Right ventricle myocardium superior (tissue), 1 donor: ENCODE results near the gene KDM8. TPM values are rescaled to one million over a fixed set of nuclear protein-coding genes. Genes with fewer than 3 reads are reported as not detected.
"Not testable (repeated sequence)": the region's sequence is repeated elsewhere in the genome, so short reads cannot be mapped to it uniquely, and the experiment has no call there.

Experiments used
- ATAC-seq: fragments of 200-7000 bp; cut with Tn5 transposase; one replicate; pipeline ENCODE4 v1.9.1; 2020; ENCODE audit warnings: mild to moderate bottlenecking; ENCODE audit not compliant: poor library complexity
- DNase-seq: peaks from one replicate; pipeline ENCODE4 v3.0.0-alpha.2; 2020
- intact Hi-C: fragments of 100-400 bp; cut with DNase I; formaldehyde crosslinking; loops from one replicate; pipeline ENCODE4 v1.11.2; 2022
- total RNA-seq: library from RNA; stranded (reverse); fragmentation: NEBNext Ultra II Directional; extraction: Animal tissue kit (Norgen Biotek cat#: 25700); gene quantifications from one replicate; pipeline ENCODE4 v1.2.1, GENCODE V29; 2021
- donor health status: DM: no; HTN: yes; CAD: no; lungs with severe emphysema.

The KDM8 gene
- total RNA-seq, 1 donor from 2014 or later = 2.9 TPM

GRCh38 chr16:27189335-27189972 lies 13.9 kb upstream of the KDM8 start:
- DNase-seq = no peak
- intact Hi-C loops = no loop called here
- no peak for ATAC-seq

GRCh38 chr16:27190316-27190871 lies 12.9 kb upstream of the KDM8 start:
- DNase-seq = no peak
- no peak for ATAC-seq
- intact Hi-C loops = no loop called here

GRCh38 chr16:27191352-27191924 lies 11.9 kb upstream of the KDM8 start:
- ATAC-seq = no peak
- DNase-seq = no peak
- intact Hi-C loops = no loop called here

- no peak for ATAC-seq
- DNase-seq = no peak
- intact Hi-C loops = no loop called here
Observed at GRCh38 chr16:27193300-27193990, 9.9 kb upstream of the KDM8 start.

GRCh38 chr16:27195076-27195741 lies 8.1 kb upstream of the KDM8 start:
- no peak for DNase-seq
- ATAC-seq = no peak
- intact Hi-C loops = no loop called here

GRCh38 chr16:27195941-27196595 lies 7.3 kb upstream of the KDM8 start:
- DNase-seq (no peak), ATAC-seq (no peak)
- intact Hi-C loops = no loop called here

GRCh38 chr16:27197004-27197403 lies 6.3 kb upstream of the KDM8 start:
- intact Hi-C loops = no loop called here
- no peak for DNase-seq
- no peak for ATAC-seq

- ATAC-seq = no peak
- intact Hi-C loops = no loop called here
Observed at GRCh38 chr16:27198451-27199234, 4.7 kb upstream of the KDM8 start.

GRCh38 chr16:27199235-27199586 lies 4.1 kb upstream of the KDM8 start:
- DNase-seq = no peak
- no peak for ATAC-seq
- intact Hi-C loops = no loop called here

More at GRCh38 chr16:27198451-27199234, 4.7 kb upstream of the KDM8 start:
- no peak for DNase-seq

- intact Hi-C loops = no loop called here
Observed at GRCh38 chr16:27199736-27200135, 3.6 kb upstream of the KDM8 start.

GRCh38 chr16:27200914-27201313 lies 2.4 kb upstream of the KDM8 start:
- ATAC-seq, intact Hi-C loops: not testable (repeated sequence)

More at GRCh38 chr16:27199736-27200135, 3.6 kb upstream of the KDM8 start:
- ATAC-seq (no peak), DNase-seq (no peak)

GRCh38 chr16:27202923-27203506 lies 311 bp upstream of the KDM8 start:
- ATAC-seq = peak; percentile 93
- DNase-seq = peak; percentile 97

More at GRCh38 chr16:27200914-27201313, 2.4 kb upstream of the KDM8 start:
- DNase-seq = not testable (repeated sequence)

GRCh38 chr16:27204312-27204915 lies 1.1 kb downstream of the KDM8 start:
- intact Hi-C loops = no loop called here
- DNase-seq = no peak
- no peak for ATAC-seq

More at GRCh38 chr16:27202923-27203506, 311 bp upstream of the KDM8 start:
- intact Hi-C loops = no loop called here

GRCh38 chr16:27205423-27206065 lies 2.2 kb downstream of the KDM8 start:
- intact Hi-C loops = no loop called here
- ATAC-seq (no peak), DNase-seq (no peak)

GRCh38 chr16:27207121-27207520 lies 3.8 kb downstream of the KDM8 start:
- ATAC-seq, DNase-seq, intact Hi-C loops: not testable (repeated sequence)

GRCh38 chr16:27208081-27208680 lies 4.9 kb downstream of the KDM8 start:
- ATAC-seq (no peak), DNase-seq (no peak)
- intact Hi-C loops = no loop called here
